Stimulated activated CD8-positive, alpha-beta memory T cell treated with anti-CD3 and anti-CD28 coated beads, Interleukin-4, amount 100 ng/mL, for 24 hours (primary cell): Measurements from ENCODE around the gene WDPCP.
"Not testable (repeated sequence)": the region's sequence is repeated elsewhere in the genome, so short reads cannot be mapped to it uniquely, and the experiment has no call there.

Source experiments
- DNase-seq: peaks from one replicate; pipeline ENCODE4 v3.0.0-alpha.2; 2020; ENCODE audit warnings: low read depth

Gene WDPCP

GRCh38 chr2:63539416-63540162 lies 48.7 kb downstream of the WDPCP start:
- DNase-seq, result no peak

DNA sequence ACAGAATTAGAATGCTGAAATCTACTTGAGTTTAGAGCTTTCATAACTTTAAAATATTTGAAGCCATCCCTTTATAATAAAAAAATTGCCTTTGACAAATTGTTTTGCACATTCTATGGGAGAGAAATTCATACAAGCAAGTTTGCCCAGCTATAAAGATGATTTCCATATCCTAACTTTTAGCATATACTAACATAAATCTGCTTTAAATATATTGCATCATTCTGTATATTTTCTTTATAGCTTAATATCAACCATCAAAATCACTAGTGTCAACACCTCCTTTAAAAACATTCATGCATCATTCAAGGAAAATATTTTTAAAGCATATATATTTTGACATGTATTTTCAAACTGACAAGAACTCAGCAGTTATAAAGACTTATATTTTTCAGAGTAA lies 49.9 kb downstream of the WDPCP start:
- no peak for DNase-seq

DNA sequence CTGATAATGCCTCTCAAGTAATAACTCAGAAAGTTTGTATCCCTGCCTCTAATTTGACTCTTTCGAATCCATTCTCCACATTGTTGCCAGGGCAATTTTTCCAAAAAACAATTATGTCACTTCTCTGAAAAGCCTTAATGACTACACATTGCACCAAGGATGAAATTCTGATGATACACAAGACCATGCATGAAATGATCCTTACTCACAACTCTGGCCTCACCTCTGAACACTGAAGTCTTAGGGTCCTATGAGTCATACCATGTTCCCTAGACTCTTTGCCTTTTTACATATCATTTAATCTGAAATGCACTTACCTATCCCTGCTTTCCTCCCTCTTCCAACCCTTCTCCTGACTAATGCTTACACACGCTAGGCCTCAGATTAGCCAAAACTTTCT lies 51.0 kb downstream of the WDPCP start:
- no peak for DNase-seq

DNA sequence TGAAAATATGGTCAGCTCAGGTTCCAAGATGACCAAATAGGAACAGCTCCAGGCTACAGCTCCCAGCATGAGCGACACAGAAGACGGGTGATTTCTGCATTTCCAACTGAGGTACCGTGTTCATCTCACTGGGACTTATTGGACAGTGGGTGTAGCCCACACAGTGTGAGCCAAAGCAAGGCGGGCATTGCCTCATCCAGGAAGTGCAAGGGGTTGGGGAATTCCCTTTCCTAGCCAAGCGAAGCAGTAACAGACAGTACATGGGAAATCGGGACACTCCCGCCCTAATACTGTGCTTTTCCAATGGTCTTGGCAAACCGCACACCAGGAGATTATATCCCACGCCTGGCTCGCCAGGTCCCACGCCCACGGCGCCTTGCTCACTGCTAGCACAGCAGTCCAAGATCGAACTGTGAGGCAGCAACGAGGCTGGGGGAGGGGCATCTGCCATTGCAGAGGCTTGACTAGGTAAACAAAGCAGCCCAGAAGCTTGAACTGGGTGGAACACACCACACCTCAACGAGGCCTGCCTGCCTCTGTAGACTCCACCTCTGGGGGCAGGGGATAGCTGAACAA lies 57.5 kb downstream of the WDPCP start:
- DNase-seq, result no peak

GRCh38 chr2:63525905-63526304 lies 62.4 kb downstream of the WDPCP start:
- DNase-seq, result no peak

DNA sequence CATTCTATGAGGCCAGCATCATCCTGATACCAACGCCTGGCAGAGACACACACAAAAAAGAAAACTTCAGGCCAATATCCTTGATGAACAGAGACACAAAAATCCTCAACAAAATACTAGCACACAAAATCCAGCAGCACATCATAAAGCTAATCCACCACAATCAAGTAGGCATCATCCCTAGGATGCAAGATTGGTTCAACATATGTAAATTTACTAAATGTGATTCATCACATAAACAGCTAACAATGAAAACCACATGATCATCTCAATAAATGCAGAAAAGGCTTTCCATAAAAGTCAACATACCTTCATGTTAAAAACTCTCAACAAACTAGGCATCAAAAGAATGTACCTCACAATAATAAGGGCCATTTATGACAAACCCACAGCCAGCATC lies 65.3 kb downstream of the WDPCP start:
- no peak for DNase-seq

DNA sequence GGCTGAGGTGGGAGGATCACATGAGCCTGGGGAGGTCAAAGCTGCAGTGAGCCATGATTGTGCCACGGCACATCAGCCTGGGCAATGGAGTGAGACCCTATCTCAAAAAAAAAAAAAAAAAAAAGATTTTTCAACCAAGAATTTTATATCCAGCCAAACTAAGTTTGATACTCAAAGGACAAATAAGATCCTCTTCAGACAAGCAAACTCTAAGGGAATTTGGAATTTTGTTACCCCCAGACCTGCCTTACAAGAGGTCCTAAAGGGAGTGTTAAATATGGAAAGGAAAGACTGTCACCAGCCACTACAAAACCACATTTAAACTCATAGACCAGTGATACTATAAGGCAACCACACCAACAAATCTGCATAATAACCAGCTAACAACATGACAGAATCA lies 67.5 kb downstream of the WDPCP start:
- no peak for DNase-seq

DNA sequence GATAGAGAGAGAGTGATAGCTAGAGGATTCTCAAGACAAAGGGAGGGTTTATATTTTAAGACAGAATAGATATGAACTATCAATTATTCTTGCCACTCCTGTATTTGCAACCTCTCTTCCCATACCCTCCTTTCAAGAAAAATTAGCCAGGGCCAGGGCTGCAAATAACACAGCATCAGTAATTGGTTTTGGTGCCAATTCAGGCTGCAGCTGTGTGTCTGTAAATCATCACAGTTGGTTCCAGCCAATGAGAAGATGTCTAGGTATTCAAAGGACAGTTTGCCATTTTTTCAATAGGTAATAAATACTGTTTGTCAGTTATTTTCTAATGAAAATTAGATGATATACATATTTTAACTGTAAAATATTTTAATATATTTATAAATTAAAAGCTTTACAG lies 73.5 kb downstream of the WDPCP start:
- no peak for DNase-seq

DNA sequence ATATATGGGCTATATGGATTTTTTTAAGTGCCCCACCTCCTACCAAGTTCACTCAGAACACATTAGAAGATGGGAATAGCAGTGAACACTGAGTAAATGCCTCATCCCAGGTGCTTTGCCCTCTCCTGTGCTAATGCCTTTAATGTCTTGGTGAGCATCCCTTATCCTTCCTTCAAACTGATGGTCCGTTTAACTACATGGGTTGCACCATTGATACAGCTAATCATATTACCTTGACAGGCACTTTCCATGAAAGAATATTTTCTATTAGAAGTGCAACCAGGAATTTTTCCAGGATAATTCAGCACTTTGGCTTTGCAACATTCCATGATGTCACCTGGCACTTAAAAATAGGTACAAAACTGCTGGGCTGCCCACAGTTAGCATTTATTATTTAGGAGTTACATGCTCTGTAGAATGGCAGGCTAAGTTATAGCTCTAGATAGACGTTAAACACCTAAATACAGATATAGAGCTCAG lies 74.0 kb downstream of the WDPCP start:
- DNase-seq, result no peak

DNA sequence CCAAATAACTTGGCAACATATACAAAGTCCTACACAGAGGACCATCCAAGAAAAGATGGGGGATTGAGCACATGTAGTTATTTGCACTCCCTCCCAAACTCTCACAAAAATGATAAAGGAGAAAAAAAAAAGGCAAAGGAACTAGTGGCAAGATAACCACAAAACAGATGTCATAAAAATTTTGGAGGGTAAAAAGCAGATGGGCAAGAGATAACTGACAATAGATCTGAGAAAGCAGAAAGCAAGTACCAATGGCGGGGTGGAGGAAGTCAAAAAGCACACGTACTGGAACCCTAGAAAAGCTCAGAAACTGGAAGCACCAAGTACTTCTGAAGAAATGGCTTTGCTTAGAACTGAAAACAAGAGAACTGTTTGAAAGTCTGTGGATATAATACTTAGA lies 82.0 kb downstream of the WDPCP start:
- no peak for DNase-seq

DNA sequence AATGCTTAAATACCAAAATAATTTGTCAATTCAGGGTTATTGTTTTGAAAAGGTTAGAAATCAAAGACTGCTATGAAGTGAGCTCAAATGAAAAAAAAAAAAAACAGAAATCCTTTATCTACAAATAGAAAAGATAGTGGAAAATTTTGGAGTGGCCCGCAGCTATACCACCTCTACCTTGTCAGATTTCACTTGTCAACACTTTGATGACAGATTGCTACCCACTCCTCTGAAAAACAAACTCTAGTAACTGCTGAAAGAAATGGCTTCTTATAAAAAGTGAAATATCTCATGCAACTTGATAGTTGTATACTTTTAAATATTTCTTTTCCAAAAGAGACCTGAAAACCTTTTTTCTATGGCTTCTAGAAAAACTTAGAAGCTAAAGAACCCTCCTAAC lies 84.5 kb downstream of the WDPCP start:
- no peak for DNase-seq

DNA sequence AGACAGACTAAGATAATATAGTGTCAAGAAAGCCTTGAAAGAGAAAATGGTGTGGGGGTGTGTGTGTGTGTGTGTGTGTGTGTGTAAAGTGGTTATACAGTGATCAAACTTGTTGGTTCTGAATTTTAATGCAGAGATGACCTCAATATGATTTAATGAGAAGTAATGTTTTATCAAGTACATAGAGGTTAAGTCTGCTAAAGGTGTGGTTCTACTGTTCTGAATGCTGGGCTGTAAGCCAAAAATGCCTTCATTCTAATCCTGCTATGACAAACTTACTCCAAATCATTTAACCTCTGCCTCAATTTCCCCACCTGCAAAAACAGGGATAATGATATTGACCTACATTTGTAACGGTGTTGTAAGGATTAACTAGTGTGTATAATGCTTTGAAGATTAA lies 87.9 kb downstream of the WDPCP start:
- DNase-seq, result no peak

- no peak for DNase-seq
Measured at GRCh38 chr2:63497576-63497975, 90.7 kb downstream of the WDPCP start.

DNA sequence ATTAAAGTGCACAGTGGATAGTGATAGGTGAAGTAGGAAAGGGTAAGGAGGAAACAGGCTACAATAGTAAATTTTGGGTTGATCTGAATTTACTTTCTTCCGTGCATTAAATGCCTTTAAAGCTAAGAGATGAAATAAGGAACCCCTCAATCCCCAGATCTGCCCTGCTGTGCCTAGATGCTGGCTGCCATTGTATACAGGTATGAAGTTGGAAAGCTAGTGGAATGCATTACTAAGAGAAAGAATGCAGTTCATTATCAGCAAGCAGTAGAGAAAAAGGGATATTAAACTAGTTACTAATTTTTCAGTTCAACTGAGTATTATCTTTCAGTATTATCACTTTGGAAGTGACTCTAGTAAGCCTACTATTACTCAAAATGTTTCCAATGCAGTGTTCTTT lies 93.3 kb downstream of the WDPCP start:
- no peak for DNase-seq

GRCh38 chr2:63494100-63494499 lies 94.2 kb downstream of the WDPCP start:
- DNase-seq, result no peak

DNA sequence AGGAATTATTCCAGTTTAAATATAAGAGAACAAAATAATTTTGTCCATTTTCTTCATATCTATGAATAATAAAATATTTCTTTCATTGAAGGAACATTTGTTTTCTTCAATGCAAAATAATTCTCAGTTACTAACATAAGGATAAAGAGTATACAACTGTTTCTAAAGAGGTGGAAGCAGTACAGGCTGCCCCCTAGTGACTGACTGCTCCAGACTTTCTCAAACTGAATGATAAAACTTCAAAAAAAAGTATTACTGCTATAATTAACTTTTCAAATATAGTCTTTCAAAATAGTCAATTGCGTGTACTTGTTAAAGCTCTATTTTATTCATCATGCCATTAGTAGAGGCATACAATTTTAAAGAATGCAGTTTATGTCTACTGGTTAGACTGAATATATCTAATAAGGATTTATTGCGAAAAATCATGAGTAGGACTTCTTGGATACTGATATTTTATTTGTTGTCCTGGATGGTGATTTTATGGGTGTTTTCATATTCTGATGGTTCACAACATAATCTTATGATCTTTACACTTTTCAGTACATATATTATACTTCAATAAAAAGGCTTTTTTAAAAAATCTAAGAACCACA lies 100.1 kb downstream of the WDPCP start:
- peak; percentile 0 for DNase-seq

DNA sequence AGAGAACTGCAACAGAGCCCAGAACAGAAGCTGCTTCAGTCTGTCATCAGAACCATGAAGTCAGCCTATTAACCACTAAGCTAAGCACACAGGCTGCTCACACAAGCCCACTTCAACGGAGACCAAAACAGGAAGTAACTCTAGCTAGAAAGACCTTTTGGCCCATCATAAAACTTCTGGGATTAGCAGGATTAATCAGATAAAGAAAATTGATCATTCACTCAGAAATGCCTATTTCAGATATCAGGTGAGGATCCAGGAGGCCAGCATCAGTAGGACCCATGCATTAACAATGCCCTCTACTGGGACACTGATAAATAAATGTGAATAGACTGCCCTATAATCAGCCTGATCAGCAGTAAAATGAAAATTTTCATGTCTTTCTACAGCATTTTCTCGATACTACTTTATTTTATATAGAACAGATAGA lies 101.4 kb downstream of the WDPCP start:
- no peak for DNase-seq

DNA sequence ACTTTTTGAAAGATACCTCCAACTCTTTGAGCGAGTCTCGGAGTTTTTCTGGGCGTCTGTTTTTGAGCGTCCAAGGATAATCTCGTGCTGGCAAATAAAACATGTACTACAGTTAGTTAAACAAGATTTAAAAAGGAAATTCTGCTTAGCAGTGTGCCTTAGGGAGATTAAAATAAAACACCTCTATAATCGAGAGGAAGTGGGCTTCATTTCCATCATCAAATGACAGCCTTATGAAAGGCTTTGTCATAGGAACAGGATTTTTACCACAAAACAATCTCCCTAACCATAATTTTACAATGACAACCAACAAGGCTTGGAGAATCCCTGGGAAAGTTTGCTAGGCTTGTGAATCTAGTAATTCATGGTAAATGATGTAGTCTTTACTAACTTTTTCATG lies 103.4 kb downstream of the WDPCP start:
- DNase-seq, result no peak

DNA sequence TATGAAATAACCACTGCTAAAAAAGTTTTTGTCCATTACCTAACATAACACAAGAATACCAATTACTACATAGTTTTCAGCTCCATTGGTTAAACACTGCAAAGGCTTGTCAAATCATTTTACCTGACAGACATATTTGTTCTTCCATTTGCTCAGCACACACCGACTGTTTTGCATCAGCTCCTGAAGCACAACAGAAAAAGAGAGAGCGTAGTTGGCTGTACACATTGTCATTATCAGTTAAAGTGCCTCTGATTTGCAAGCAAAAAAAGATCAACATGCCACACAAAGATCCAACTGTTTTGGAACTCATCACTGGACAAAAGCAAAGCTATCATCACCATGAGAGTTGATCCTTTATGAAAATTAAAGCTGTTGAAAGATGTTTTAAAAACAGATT lies 103.8 kb downstream of the WDPCP start:
- DNase-seq, result no peak

- no peak for DNase-seq
Measured at GRCh38 chr2:63477686-63478085, 110.6 kb downstream of the WDPCP start.

GRCh38 chr2:63469313-63469712 lies 119.0 kb downstream of the WDPCP start:
- DNase-seq, result not testable (repeated sequence)

GRCh38 chr2:63465633-63466032 lies 122.6 kb downstream of the WDPCP start:
- no peak for DNase-seq

GRCh38 chr2:63463142-63463541 lies 125.1 kb downstream of the WDPCP start:
- no peak for DNase-seq

DNA sequence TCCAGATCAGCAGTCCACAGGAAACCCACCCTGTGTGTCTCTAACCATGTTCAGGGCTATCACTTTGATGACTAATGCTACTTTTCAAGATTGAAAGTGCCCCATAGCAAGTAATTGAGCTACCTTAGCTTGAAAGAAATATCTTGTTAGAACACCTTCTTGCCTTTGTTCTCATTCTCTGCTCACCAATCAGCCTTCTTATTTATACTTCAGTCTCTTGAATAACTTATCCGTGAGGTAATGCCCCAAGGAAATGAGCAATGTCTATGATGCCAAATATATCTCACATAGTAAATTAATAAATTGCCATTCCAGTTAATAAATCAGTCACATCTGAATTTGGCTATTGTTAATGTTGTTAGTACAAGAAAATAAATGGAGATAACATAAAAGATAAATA lies 141.6 kb downstream of the WDPCP start:
- DNase-seq, result no peak
